Fibroblast of pulmonary artery (primary cell): ENCODE data around the gene ZNF746.

Experiments
- DNase-seq: peaks from one replicate; pipeline ENCODE4 v3.0.0-alpha.2; 2010; ENCODE audit warnings: low read depth
- H3K4me3 ChIP-seq: replicated peaks from 2 replicates; pipeline ENCODE4 v1.5.1; 2011; ENCODE audit warnings: low read depth, mild to moderate bottlenecking, control low read depth, low read length, moderate library complexity
- CTCF ChIP-seq: IDR thresholded peaks from 2 replicates; pipeline ENCODE4 v1.5.1; 2011; ENCODE audit warnings: mild to moderate bottlenecking, control low read depth, low read length, inconsistent platforms; ENCODE audit errors: missing control alignments

The ZNF746 gene

GRCh38 chr7:149459540-149460452 lies 37.8 kb downstream of the ZNF746 start:
- DNase-seq: peak; percentile 6
- TF ChIP-seq CTCF: no peak
- peak overlapping the region; percentile 72 for H3K4me3 ChIP-seq

- TF ChIP-seq CTCF: no peak
- peak overlapping the region; percentile 58 for H3K4me3 ChIP-seq
- DNase-seq: no peak
Measured at GRCh38 chr7:149459201-149459539, 38.4 kb downstream of the ZNF746 start.

- no peak overlapping the region for H3K4me3 ChIP-seq
- TF ChIP-seq CTCF: no peak
- DNase-seq: no peak
Measured at GRCh38 chr7:149458235-149458634, 39.4 kb downstream of the ZNF746 start.

GRCh38 chr7:149457766-149458165 lies 39.8 kb downstream of the ZNF746 start:
- no peak for DNase-seq
- no peak overlapping the region for H3K4me3 ChIP-seq
- no peak for TF ChIP-seq CTCF

GRCh38 chr7:149456506-149457421 lies 40.8 kb downstream of the ZNF746 start:
- DNase-seq: no peak
- no peak overlapping the region for H3K4me3 ChIP-seq
- no peak for TF ChIP-seq CTCF

- no peak for TF ChIP-seq CTCF
- no peak overlapping the region for H3K4me3 ChIP-seq
- no peak for DNase-seq
Measured at GRCh38 chr7:149455175-149455950, 42.2 kb downstream of the ZNF746 start.
